ENCODE measurements around the gene RGL3. TPM values are rescaled to one million over a fixed set of nuclear protein-coding genes. Genes with fewer than 3 reads are reported as not detected.

The RGL3 gene
- total and polyA plus RNA-seq, 10 of the 15 experiments (the other 5 are each of a cell fraction or from before 2014, with no cell fraction given) = not detected

DNA sequence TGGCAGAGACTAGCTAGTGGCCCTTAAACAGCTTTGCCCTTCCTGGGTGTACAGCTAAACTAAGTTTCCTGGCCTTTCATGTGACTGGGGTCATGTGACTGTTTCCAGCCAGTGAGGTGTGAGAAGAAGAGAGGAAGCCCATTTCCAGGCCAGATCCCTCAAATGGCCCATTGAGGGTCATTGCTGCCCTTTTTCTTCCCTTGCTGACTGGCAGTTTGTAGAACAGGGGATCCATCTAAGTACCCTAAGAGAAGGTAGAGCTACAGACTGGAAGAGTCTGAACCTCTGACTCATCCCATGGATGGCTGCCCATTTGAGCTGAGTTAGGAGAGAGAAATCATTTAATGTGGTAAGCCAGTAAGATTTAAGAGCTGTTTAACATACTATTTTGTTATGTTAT lies 41.9 kb downstream of the RGL3 start (continued):
- TF ChIP-seq SRF (IDR thresholded peaks at IDR 0.05; ENCODE audit: low read depth in 2 of 2, low read length in 2 of 2) = peak in 1 of 2 experiments; percentile 59; a peak in 2 of 4 replicates
- 0 out of 2 replicates have a peak, but pooled peaks have one; percentile 35 for TF ChIP-seq NKRF (conservative IDR thresholded peaks at IDR 0.05)
- peak; percentile 56; the same call in 1 of the 2 replicates for TF ChIP-seq SPI1 (IDR thresholded peaks at IDR 0.05; ENCODE audit: borderline replicate concordance, insufficient read depth, low read depth, low read length)
- no peak for TF ChIP-seq KDM1A (IDR thresholded peaks at IDR 0.05; ENCODE audit: borderline replicate concordance)
- TF ChIP-seq RAD21 (IDR thresholded peaks at IDR 0.05; ENCODE audit: insufficient read depth, low read depth, low read length) = no peak
- TF ChIP-seq PAX8 (IDR thresholded peaks at IDR 0.05) = no peak
- TF ChIP-seq CEBPZ (IDR thresholded peaks at IDR 0.05; ENCODE audit: low read depth, low read length) = no peak
- no peak for TF ChIP-seq MEF2B (IDR thresholded peaks at IDR 0.05; ENCODE audit: partially characterized antibody, poor library complexity, severe bottlenecking)
- no peak for TF ChIP-seq BACH1 (IDR thresholded peaks at IDR 0.05; ENCODE audit: borderline replicate concordance)
- TF ChIP-seq BCL11A (IDR thresholded peaks at IDR 0.05; ENCODE audit: low read depth, low read length) = no peak
- TF ChIP-seq, protein P1, sequence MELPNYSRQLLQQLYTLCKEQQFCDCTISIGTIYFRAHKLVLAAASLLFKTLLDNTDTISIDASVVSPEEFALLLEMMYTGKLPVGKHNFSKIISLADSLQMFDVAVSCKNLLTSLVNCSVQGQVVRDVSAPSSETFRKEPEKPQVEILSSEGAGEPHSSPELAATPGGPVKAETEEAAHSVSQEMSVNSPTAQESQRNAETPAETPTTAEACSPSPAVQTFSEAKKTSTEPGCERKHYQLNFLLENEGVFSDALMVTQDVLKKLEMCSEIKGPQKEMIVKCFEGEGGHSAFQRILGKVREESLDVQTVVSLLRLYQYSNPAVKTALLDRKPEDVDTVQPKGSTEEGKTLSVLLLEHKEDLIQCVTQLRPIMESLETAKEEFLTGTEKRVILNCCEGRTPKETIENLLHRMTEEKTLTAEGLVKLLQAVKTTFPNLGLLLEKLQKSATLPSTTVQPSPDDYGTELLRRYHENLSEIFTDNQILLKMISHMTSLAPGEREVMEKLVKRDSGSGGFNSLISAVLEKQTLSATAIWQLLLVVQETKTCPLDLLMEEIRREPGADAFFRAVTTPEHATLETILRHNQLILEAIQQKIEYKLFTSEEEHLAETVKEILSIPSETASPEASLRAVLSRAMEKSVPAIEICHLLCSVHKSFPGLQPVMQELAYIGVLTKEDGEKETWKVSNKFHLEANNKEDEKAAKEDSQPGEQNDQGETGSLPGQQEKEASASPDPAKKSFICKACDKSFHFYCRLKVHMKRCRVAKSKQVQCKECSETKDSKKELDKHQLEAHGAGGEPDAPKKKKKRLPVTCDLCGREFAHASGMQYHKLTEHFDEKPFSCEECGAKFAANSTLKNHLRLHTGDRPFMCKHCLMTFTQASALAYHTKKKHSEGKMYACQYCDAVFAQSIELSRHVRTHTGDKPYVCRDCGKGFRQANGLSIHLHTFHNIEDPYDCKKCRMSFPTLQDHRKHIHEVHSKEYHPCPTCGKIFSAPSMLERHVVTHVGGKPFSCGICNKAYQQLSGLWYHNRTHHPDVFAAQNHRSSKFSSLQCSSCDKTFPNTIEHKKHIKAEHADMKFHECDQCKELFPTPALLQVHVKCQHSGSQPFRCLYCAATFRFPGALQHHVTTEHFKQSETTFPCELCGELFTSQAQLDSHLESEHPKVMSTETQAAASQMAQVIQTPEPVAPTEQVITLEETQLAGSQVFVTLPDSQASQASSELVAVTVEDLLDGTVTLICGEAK (IDR thresholded peaks at IDR 0.05; ENCODE audit: borderline replicate concordance) = no peak
- TF ChIP-seq YBX1 (IDR thresholded peaks at IDR 0.05) = no peak
- no peak for TF ChIP-seq CBX5 (IDR thresholded peaks at IDR 0.05; ENCODE audit: low read depth)
- peak; percentile 99 for TF ChIP-seq RAD51 (IDR thresholded peaks at IDR 0.05)
- TF ChIP-seq POLR2A (IDR thresholded peaks at IDR 0.05; ENCODE audit: low read depth, low read length) = no peak
- TF ChIP-seq SREBF2 (IDR thresholded peaks at IDR 0.05; ENCODE audit: low read length) = no peak
- no peak for TF ChIP-seq NR2F1 (conservative IDR thresholded peaks at IDR 0.05)
- TF ChIP-seq POLR2AphosphoS2 (IDR thresholded peaks at IDR 0.05; ENCODE audit: low read depth, low read length) = no peak
- TF ChIP-seq STAT3 (IDR thresholded peaks at IDR 0.05; ENCODE audit: low read depth, low read length) = no peak
- TF ChIP-seq HDGF (IDR thresholded peaks at IDR 0.05) = peak; percentile 84; the same call in 1 of the 2 replicates
- 0 out of 2 replicates have a peak, but pooled peaks have one; percentile 15 for TF ChIP-seq YY1 (IDR thresholded peaks at IDR 0.05; ENCODE audit: low read depth, low read length)
- no peak for TF ChIP-seq MYB (IDR thresholded peaks at IDR 0.05; ENCODE audit: borderline replicate concordance, low read depth, low read length)
- TF ChIP-seq DPF2 (IDR thresholded peaks at IDR 0.05) = no peak
- 0 out of 2 replicates have a peak, but pooled peaks have one; percentile 34 for TF ChIP-seq MTA3 (IDR thresholded peaks at IDR 0.05; ENCODE audit: borderline replicate concordance, low read length)
- peak; percentile 42 for TF ChIP-seq RUNX3 (IDR thresholded peaks at IDR 0.05; ENCODE audit: low read length)

Measured in GM12878 (cell line).